ENCODE measurements around the gene DIP2B. TPM values are rescaled to one million over a fixed set of nuclear protein-coding genes. Genes with fewer than 3 reads are reported as not detected.

The DIP2B gene
- total and polyA plus RNA-seq, 2 donors from 2014 or later = 4.6 to 23.3 TPM

DNA sequence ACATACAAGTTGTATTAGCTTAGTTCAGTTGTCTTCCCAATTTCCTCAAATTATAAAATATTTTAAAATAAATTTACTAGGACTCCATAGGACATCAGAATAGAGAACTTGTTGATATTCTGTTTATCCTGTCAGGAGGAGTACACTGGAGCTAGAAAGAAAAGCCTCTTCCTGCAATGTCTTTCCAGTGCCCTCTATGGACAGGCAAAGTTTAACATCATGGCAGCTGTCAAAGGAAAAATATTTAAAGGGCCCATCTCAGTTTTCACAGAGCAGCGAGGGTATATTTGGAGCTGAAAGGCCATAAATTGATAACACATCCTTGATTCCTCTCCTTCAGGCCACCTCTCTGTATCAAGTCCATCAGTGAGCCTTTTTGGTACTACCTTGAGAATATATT is 19.0 kb downstream of the DIP2B start:
- H3K4me1 ChIP-seq (ENCODE audit: control insufficient read depth in 2 of 3, insufficient read depth in 2 of 3, low read depth in 1 of 3, low read length in 3 of 3) = peaks cover 0 to 5% (median 2%) of the 10 kb centered on the region in 3 donors
- H3K4me3 ChIP-seq (ENCODE audit: low read length in 3 of 3) = no peak overlapping the region
- DNase-seq (no peak), FAIRE-seq (no peak)
- intact Hi-C loops (cut with DNase I) = no loop called here
- no peaks in the 10 kb centered on the region for H3K36me3 ChIP-seq (ENCODE audit: control insufficient read depth in 2 of 3, insufficient read depth in 3 of 3, low read length in 3 of 3)
- no peaks in the 10 kb centered on the region for H3K27me3 ChIP-seq (ENCODE audit: control insufficient read depth, insufficient read depth, low read length)
- H3K9ac ChIP-seq (ENCODE audit: low read length in 3 of 3) = no peak overlapping the region
- H3K27ac ChIP-seq (ENCODE audit: low read depth in 2 of 2, low read length in 2 of 2) = no peak overlapping the region
- no peaks in the 10 kb centered on the region for H3K9me3 ChIP-seq (ENCODE audit: control insufficient read depth in 2 of 3, insufficient read depth in 1 of 3, low read length in 3 of 3)
- TF ChIP-seq, protein P1, sequence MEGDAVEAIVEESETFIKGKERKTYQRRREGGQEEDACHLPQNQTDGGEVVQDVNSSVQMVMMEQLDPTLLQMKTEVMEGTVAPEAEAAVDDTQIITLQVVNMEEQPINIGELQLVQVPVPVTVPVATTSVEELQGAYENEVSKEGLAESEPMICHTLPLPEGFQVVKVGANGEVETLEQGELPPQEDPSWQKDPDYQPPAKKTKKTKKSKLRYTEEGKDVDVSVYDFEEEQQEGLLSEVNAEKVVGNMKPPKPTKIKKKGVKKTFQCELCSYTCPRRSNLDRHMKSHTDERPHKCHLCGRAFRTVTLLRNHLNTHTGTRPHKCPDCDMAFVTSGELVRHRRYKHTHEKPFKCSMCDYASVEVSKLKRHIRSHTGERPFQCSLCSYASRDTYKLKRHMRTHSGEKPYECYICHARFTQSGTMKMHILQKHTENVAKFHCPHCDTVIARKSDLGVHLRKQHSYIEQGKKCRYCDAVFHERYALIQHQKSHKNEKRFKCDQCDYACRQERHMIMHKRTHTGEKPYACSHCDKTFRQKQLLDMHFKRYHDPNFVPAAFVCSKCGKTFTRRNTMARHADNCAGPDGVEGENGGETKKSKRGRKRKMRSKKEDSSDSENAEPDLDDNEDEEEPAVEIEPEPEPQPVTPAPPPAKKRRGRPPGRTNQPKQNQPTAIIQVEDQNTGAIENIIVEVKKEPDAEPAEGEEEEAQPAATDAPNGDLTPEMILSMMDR (IDR thresholded peaks at IDR 0.05; ENCODE audit: borderline replicate concordance, extremely low read depth, insufficient read depth) = no peak

DNA sequence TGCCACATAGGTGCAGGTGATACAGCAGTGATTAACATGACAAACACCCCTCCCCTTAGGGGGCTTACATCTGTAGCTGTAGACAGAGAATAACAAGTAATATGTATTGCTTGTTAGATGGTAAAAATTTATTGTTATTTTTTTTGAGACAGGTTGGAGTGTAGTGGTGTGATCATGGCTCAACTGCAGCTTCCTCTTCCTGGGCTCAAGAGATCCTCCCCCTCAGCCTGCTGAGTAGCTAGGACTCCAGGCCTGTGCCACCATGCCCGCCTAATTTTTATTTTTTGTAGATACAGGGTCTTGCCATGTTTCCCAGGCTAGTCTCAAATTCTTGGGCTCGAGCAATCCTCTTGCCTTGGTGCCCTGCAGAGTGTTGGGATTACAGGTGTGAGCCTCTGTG is 19.8 kb downstream of the DIP2B start:
- H3K4me3 ChIP-seq (ENCODE audit: low read length in 3 of 3) = no peak overlapping the region
- TF ChIP-seq, protein P1 (IDR thresholded peaks at IDR 0.05; ENCODE audit: borderline replicate concordance, extremely low read depth, insufficient read depth) = no peak
- H3K9ac ChIP-seq (ENCODE audit: low read length in 3 of 3) = no peak overlapping the region
- H3K9me3 ChIP-seq (ENCODE audit: control insufficient read depth in 2 of 3, insufficient read depth in 1 of 3, low read length in 3 of 3) = no peaks in the 10 kb centered on the region
- DNase-seq = no peak
- intact Hi-C loops (cut with DNase I) = no loop called here
- H3K36me3 ChIP-seq (ENCODE audit: control insufficient read depth in 2 of 3, insufficient read depth in 3 of 3, low read length in 3 of 3) = no peaks in the 10 kb centered on the region
- no peak for FAIRE-seq
- H3K27ac ChIP-seq (ENCODE audit: low read depth in 2 of 2, low read length in 2 of 2) = no peak overlapping the region
- H3K4me1 ChIP-seq (ENCODE audit: control insufficient read depth in 2 of 3, insufficient read depth in 2 of 3, low read depth in 1 of 3, low read length in 3 of 3) = peaks cover 0 to 6% (median 5%) of the 10 kb centered on the region in 3 donors
- no peaks in the 10 kb centered on the region for H3K27me3 ChIP-seq (ENCODE audit: control insufficient read depth, insufficient read depth, low read length)

DNA sequence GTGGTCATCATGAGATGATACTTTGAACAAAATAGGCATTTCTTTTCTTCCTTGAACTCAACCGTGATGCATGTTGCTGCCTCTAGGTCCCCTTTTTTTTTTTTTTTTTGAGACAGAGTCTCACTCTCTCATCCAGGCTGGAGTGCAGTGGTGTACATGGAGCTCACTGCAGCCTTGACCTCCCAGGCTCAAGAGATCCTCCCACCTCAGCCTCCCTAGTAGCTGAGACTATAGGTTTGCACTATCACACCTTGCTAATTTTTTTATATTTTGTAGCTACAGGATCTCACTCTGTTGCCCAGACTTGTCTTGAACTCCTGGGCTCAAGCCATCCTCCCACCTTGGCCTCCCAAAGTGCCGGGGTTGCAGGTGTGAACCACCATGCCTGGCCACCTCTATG is 20.6 kb downstream of the DIP2B start:
- Histone ChIP-seq H3K27me3 (ENCODE audit: control insufficient read depth, insufficient read depth, low read length) (no peaks in the 10 kb centered on the region), H3K9me3 (ENCODE audit: control insufficient read depth in 2 of 3, insufficient read depth in 1 of 3, low read length in 3 of 3) (no peaks in the 10 kb centered on the region), H3K4me1 (ENCODE audit: control insufficient read depth in 2 of 3, insufficient read depth in 2 of 3, low read depth in 1 of 3, low read length in 3 of 3) (peaks cover 0 to 6% (median 5%) of the 10 kb centered on the region in 3 donors), H3K4me3 (ENCODE audit: low read length in 3 of 3) (no peak overlapping the region), H3K9ac (ENCODE audit: low read length in 3 of 3) (no peak overlapping the region), H3K36me3 (ENCODE audit: control insufficient read depth in 2 of 3, insufficient read depth in 3 of 3, low read length in 3 of 3) (no peaks in the 10 kb centered on the region), H3K27ac (ENCODE audit: low read depth in 2 of 2, low read length in 2 of 2) (no peak overlapping the region)
- TF ChIP-seq, protein P1 (IDR thresholded peaks at IDR 0.05; ENCODE audit: borderline replicate concordance, extremely low read depth, insufficient read depth) = no peak
- DNase-seq (no peak), FAIRE-seq (no peak)
- intact Hi-C loops (cut with DNase I) = no loop called here

DNA sequence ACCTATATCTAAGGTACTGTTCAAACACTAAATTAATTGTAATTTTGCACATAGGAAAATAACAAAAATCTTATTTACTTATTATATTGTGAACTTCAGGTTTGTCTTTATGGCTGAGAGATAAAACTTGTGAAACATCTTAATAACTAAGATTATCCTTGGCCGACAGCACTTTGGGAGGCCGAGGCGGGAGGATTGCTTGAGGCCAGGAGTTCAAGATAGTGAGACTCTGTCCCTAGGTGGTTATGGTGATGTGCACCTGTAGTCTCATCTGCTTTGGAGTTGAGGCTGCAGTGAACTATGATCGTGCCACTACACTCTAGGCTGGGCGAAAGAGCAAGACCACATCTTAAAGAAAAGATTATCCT is 22.6 kb downstream of the DIP2B start:
- FAIRE-seq = no peak
- intact Hi-C loops (cut with DNase I) = no loop called here
- peaks cover 0 to 6% (median 5%) of the 10 kb centered on the region in 3 donors for H3K4me1 ChIP-seq (ENCODE audit: control insufficient read depth in 2 of 3, insufficient read depth in 2 of 3, low read depth in 1 of 3, low read length in 3 of 3)
- H3K4me3 ChIP-seq (ENCODE audit: low read length in 3 of 3) = no peak overlapping the region
- no peaks in the 10 kb centered on the region for H3K27me3 ChIP-seq (ENCODE audit: control insufficient read depth, insufficient read depth, low read length)
- DNase-seq = no peak
- H3K9me3 ChIP-seq (ENCODE audit: control insufficient read depth in 2 of 3, insufficient read depth in 1 of 3, low read length in 3 of 3) = no peaks in the 10 kb centered on the region
- no peaks in the 10 kb centered on the region for H3K36me3 ChIP-seq (ENCODE audit: control insufficient read depth in 2 of 3, insufficient read depth in 3 of 3, low read length in 3 of 3)
- H3K27ac ChIP-seq (ENCODE audit: low read depth in 2 of 2, low read length in 2 of 2) = no peak overlapping the region
- H3K9ac ChIP-seq (ENCODE audit: low read length in 3 of 3) = no peak overlapping the region
- TF ChIP-seq, protein P1 (IDR thresholded peaks at IDR 0.05; ENCODE audit: borderline replicate concordance, extremely low read depth, insufficient read depth) = no peak
